ENCODE data around the gene CDKAL1. TPM values are rescaled to one million over a fixed set of nuclear protein-coding genes. Genes with fewer than 3 reads are reported as not detected.

The CDKAL1 gene
- total and polyA plus RNA-seq, 9 of the 15 experiments (the other 6 are each of a cell fraction or from before 2014, with no cell fraction given) = 11.2 to 36.3 (median 20.1) TPM

- no peak for TF ChIP-seq ELF4 (CRISPR knock-in tag; IDR thresholded peaks at IDR 0.05)
Measured at GRCh38 chr6:20870493-20870892, 336.2 kb downstream of the CDKAL1 start (continued).

- no peak for FAIRE-seq
- POLR2A ChIA-PET = interaction anchor here (0.6 to 0.8 kb wide), 3 partner anchors 9 to 21 kb away, joined by 3 read pairs; no protein-coding TSS in a partner anchor
- no TSS peak for BruUV-seq (replicated peaks)
- intact Hi-C loops (cut with micrococcal nuclease) = loop anchor here (10.0 kb wide), 1 partner anchor 721 kb away; the partner anchor contains the start of gene SOX4
- Histone ChIP-seq H3K4me1 (replicated peaks in 1 of 2; ENCODE audit: control insufficient read depth in 2 of 2, insufficient read depth in 2 of 2, low read length in 2 of 2) (no peaks in the 10 kb centered on the region; a peak in 1 of 5 replicates), H3K9ac (ENCODE audit: insufficient read depth in 1 of 2, low read depth in 2 of 2, low read length in 2 of 2) (no peak overlapping the region), H3K4me2 (ENCODE audit: insufficient read depth, low read length) (no peak overlapping the region), H3K27ac (ENCODE audit: extremely low read depth, low read depth, low read length) (no peak overlapping the region), H3K9me1 (ENCODE audit: control insufficient read depth, insufficient read depth, low read length) (no peaks in the 10 kb centered on the region), H2AFZ (ENCODE audit: low read depth, low read length) (no peak overlapping the region), H3K27me3 (ENCODE audit: control insufficient read depth in 2 of 2, insufficient read depth in 2 of 2, low read length in 2 of 2) (no peaks in the 10 kb centered on the region), H3K79me2 (ENCODE audit: control insufficient read depth, insufficient read depth, low read length) (no peaks in the 10 kb centered on the region), H4K20me1 (replicated peaks; ENCODE audit: control insufficient read depth, insufficient read depth, low read length) (no peaks in the 10 kb centered on the region), H3K9me3 (replicated peaks; ENCODE audit: control insufficient read depth, insufficient read depth, low read depth, low read length) (no peaks in the 10 kb centered on the region), H3K4me3 (no peak overlapping the region), H3K36me3 (ENCODE audit: control insufficient read depth, insufficient read depth, low read length) (no peaks in the 10 kb centered on the region)
- TF ChIP-seq STAT6 (CRISPR knock-in tag; IDR thresholded peaks at IDR 0.05) (no peak), CTCF (IDR thresholded peaks at IDR 0.05 in 2 of 3, conservative IDR thresholded peaks at IDR 0.05 in 1 of 3; ENCODE audit: insufficient read depth in 2 of 3, low read depth in 1 of 3, low read length in 3 of 3) (peak in 2 of 3 experiments; percentile 15 to 30; a peak in 2 of 6 replicates)
- no peak for DNase-seq (ENCODE audit: extremely low read depth in 1 of 4, low spot score in 3 of 4)
- in situ Hi-C loops (cut with MboI) = no loop called here
- WGBS (ENCODE audit: insufficient coverage, low coverage, missing lambda C conversion rate) = 53% methylated on average over 7 of the region's 7 CpGs
- CTCF ChIA-PET (ENCODE audit: low intra/inter-chr PET ratio) = interaction anchor here (0.5 to 1.1 kb wide), 2 partner anchors 161 to 716 kb away, joined by 3 read pairs; no protein-coding TSS in a partner anchor
- ATAC-seq = no peak
Measured at GRCh38 chr6:20873425-20874190, 339.4 kb downstream of the CDKAL1 start.

Data from K562 (cell line).